ENCODE measurements around the gene TTC7B.

Gene TTC7B

DNA sequence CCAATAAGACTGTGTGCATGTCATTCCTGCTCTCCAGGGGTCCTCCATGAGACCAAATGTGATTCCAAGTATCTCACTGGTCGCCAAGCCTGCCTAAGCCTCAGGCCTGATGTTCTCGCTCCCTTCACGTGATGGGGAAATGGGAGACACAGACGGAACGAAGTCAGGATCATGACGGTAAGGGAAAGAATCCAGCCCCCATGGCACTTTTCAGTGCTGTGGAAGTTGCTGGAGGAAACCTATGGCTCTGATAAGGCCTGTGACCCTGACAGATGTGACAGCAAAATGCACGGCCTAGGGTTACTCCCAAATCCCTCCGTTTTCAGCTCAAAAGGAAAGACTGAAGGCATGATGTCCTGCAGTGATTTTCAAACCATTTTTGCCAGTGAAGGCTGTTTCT is 234.5 kb downstream of the TTC7B start:
- Histone ChIP-seq H3K4me1 (ENCODE audit: insufficient read depth, low read length, severe bottlenecking) (no peaks in the 10 kb centered on the region), H3K36me3 (ENCODE audit: insufficient read depth, low read length) (no peaks in the 10 kb centered on the region), H3F3A (ENCODE audit: insufficient read depth, low read length) (no peaks in the 10 kb centered on the region)

DNA sequence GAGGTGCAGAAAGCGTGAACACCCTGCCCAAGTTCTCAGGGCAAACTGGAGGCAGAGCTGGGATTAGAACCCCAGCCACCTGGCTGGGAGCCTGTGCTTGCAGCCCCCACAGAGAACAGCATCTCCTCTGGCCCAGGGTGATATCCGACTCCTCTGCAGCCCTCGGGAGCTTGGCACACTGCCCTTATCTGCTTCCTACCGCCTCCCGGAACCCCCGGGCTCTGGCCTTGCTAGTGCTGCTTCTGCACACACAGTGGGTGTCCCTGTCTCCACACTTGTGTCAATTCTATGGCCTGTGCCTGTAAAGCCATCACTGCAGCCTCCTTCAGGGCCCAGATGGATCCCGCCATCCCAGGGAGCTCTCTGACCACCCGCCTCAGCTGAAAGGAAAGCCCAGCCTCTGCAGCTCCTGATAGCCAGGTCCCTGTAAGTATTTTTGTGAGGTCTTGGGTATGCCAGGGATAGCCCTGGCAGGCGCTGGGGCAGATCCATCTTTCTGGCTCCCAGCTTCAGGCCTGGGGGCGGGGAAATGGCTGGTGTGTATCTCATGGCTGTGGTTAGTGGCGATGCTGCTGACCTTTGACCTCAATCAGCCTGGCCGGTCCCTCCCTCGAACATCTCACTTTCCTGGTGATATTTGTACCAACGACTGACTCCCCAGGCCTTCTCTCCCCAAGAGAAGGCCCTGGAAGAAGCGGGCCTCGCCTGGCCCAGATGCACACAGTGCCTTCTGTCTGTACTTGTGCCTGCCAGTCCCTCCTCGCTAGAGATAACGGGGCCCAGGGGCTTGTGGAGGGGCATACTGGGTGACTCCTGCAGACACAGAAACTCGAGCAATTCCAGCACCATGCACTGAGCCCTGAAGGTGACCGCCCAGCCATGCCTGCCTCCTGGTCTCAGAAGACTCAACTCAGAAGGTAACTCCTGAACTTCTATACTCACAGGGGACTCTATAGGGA is 235.6 kb downstream of the TTC7B start:
- no peaks in the 10 kb centered on the region for H3K4me1 ChIP-seq (ENCODE audit: insufficient read depth, low read length, severe bottlenecking)

More for the DNA sequence above, 234.5 kb downstream of the TTC7B start:
- H4K20me1 ChIP-seq (ENCODE audit: insufficient read depth, low read length): no peaks in the 10 kb centered on the region
- H3K79me2 ChIP-seq (ENCODE audit: insufficient read depth, low read length): no peaks in the 10 kb centered on the region
- no peak overlapping the region for H3K4me3 ChIP-seq (ENCODE audit: low read depth, low read length, poor library complexity, severe bottlenecking)
- no peak overlapping the region for H2AFZ ChIP-seq (ENCODE audit: low read length)
- no peak for TF ChIP-seq EZH2 (IDR thresholded peaks at IDR 0.05; ENCODE audit: borderline replicate concordance, low read length)
- TF ChIP-seq, protein P1, sequence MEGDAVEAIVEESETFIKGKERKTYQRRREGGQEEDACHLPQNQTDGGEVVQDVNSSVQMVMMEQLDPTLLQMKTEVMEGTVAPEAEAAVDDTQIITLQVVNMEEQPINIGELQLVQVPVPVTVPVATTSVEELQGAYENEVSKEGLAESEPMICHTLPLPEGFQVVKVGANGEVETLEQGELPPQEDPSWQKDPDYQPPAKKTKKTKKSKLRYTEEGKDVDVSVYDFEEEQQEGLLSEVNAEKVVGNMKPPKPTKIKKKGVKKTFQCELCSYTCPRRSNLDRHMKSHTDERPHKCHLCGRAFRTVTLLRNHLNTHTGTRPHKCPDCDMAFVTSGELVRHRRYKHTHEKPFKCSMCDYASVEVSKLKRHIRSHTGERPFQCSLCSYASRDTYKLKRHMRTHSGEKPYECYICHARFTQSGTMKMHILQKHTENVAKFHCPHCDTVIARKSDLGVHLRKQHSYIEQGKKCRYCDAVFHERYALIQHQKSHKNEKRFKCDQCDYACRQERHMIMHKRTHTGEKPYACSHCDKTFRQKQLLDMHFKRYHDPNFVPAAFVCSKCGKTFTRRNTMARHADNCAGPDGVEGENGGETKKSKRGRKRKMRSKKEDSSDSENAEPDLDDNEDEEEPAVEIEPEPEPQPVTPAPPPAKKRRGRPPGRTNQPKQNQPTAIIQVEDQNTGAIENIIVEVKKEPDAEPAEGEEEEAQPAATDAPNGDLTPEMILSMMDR (IDR thresholded peaks at IDR 0.05; ENCODE audit: low read length): no peak
- 0 out of 2 replicates have a peak, but pooled peaks cover 15% of the 10 kb centered on the region for H3K27me3 ChIP-seq (ENCODE audit: insufficient read depth, low read length)
- no peaks in the 10 kb centered on the region for H3K9me3 ChIP-seq (ENCODE audit: low read length)
- no peak overlapping the region for H3K4me2 ChIP-seq (ENCODE audit: low read length)
- H3K27ac ChIP-seq (ENCODE audit: low read depth, low read length, poor library complexity, severe bottlenecking): no peak overlapping the region
- no peak overlapping the region for H3K9ac ChIP-seq (ENCODE audit: low read length)
- H3K9me2 ChIP-seq (ENCODE audit: low read depth, low read length): no peaks in the 10 kb centered on the region

DNA sequence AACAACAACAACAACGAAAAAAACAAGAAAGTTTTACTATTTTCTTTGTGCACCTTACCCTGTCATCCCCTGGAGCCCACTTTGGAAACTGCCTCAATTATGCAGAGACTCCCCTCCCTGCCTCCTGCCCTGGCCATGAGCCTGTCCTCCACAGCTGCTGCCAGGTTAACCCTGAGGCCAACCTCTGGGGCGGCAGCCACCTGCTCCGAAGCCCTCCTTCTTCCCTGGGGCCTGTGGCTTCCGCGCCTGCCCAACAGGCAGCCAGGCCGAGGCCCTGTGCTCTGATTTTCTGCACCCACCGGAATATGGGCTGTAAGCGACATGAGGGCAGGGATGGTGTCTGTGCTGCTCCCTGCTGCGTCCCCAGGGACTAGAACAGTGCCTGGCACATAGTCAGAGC is 236.4 kb downstream of the TTC7B start:
- no peaks in the 10 kb centered on the region for H3K36me3 ChIP-seq (ENCODE audit: insufficient read depth, low read length)
- TF ChIP-seq EZH2 (IDR thresholded peaks at IDR 0.05; ENCODE audit: borderline replicate concordance, low read length): no peak
- TF ChIP-seq, protein P1 (IDR thresholded peaks at IDR 0.05; ENCODE audit: low read length): no peak
- H3K27ac ChIP-seq (ENCODE audit: low read depth, low read length, poor library complexity, severe bottlenecking): no peak overlapping the region

More for the DNA sequence above, 235.6 kb downstream of the TTC7B start:
- Histone ChIP-seq H3F3A (ENCODE audit: insufficient read depth, low read length) (no peaks in the 10 kb centered on the region), H3K9ac (ENCODE audit: low read length) (no peak overlapping the region), H3K27me3 (ENCODE audit: insufficient read depth, low read length) (0 out of 2 replicates have a peak, but pooled peaks cover 15% of the 10 kb centered on the region), H3K36me3 (ENCODE audit: insufficient read depth, low read length) (no peaks in the 10 kb centered on the region), H3K4me2 (ENCODE audit: low read length) (no peak overlapping the region), H3K27ac (ENCODE audit: low read depth, low read length, poor library complexity, severe bottlenecking) (no peak overlapping the region), H3K9me2 (ENCODE audit: low read depth, low read length) (no peaks in the 10 kb centered on the region), H3K9me3 (ENCODE audit: low read length) (no peaks in the 10 kb centered on the region), H3K4me3 (ENCODE audit: low read depth, low read length, poor library complexity, severe bottlenecking) (no peak overlapping the region), H2AFZ (ENCODE audit: low read length) (no peak overlapping the region), H3K79me2 (ENCODE audit: insufficient read depth, low read length) (no peaks in the 10 kb centered on the region), H4K20me1 (ENCODE audit: insufficient read depth, low read length) (no peaks in the 10 kb centered on the region)
- TF ChIP-seq EZH2 (IDR thresholded peaks at IDR 0.05; ENCODE audit: borderline replicate concordance, low read length): no peak
- TF ChIP-seq, protein P1 (IDR thresholded peaks at IDR 0.05; ENCODE audit: low read length): no peak

More for the DNA sequence above, 236.4 kb downstream of the TTC7B start:
- no peak overlapping the region for H3K4me3 ChIP-seq (ENCODE audit: low read depth, low read length, poor library complexity, severe bottlenecking)
- no peaks in the 10 kb centered on the region for H3K4me1 ChIP-seq (ENCODE audit: insufficient read depth, low read length, severe bottlenecking)
- H2AFZ ChIP-seq (ENCODE audit: low read length): no peak overlapping the region
- H3K9me3 ChIP-seq (ENCODE audit: low read length): no peaks in the 10 kb centered on the region
- 0 out of 2 replicates have a peak, but pooled peaks cover 15% of the 10 kb centered on the region for H3K27me3 ChIP-seq (ENCODE audit: insufficient read depth, low read length)
- H3K79me2 ChIP-seq (ENCODE audit: insufficient read depth, low read length): no peaks in the 10 kb centered on the region
- no peaks in the 10 kb centered on the region for H3F3A ChIP-seq (ENCODE audit: insufficient read depth, low read length)
- H4K20me1 ChIP-seq (ENCODE audit: insufficient read depth, low read length): no peaks in the 10 kb centered on the region
- H3K9me2 ChIP-seq (ENCODE audit: low read depth, low read length): no peaks in the 10 kb centered on the region
- H3K4me2 ChIP-seq (ENCODE audit: low read length): no peak overlapping the region
- no peak overlapping the region for H3K9ac ChIP-seq (ENCODE audit: low read length)
